ENCODE data around the gene SEMA6B. TPM values are rescaled to one million over a fixed set of nuclear protein-coding genes. Genes with fewer than 3 reads are reported as not detected.

Gene SEMA6B
- total and polyA plus RNA-seq, 10 of the 15 experiments (the other 5 are each of a cell fraction or from before 2014, with no cell fraction given): 0.13 TPM; not detected in 9

GRCh38 chr19:4519172-4519496 lies 40.4 kb downstream of the SEMA6B start (continued):
- no peak for TF ChIP-seq E2F4 (IDR thresholded peaks at IDR 0.05; ENCODE audit: low read depth, low read length)
- no peak for TF ChIP-seq ZBED1 (IDR thresholded peaks at IDR 0.05; ENCODE audit: borderline replicate concordance)
- TF ChIP-seq SPI1 (IDR thresholded peaks at IDR 0.05; ENCODE audit: borderline replicate concordance, insufficient read depth, low read depth, low read length): no peak
- no peak for TF ChIP-seq SREBF1 (IDR thresholded peaks at IDR 0.05; ENCODE audit: low read length)
- TF ChIP-seq NBN (IDR thresholded peaks at IDR 0.05): no peak
- no peak for TF ChIP-seq RB1 (IDR thresholded peaks at IDR 0.05; ENCODE audit: borderline replicate concordance)

GRCh38 chr19:4518345-4519171 lies 40.9 kb downstream of the SEMA6B start, which contains the start of gene PLIN4:
Gene PLIN4 (minus strand): TSS chr19:4518486. CDS start chr19:4518272, 214 bp downstream.
- H4K20me1 ChIP-seq (ENCODE audit: control insufficient read depth, insufficient read depth): no peaks in the 10 kb centered on the region
- POLR2A ChIA-PET: interaction anchor here (0.6 kb wide), 1 partner anchor 259 kb away, joined by 5 read pairs; no protein-coding TSS in a partner anchor
- H3K9me3 ChIP-seq (replicated peaks; ENCODE audit: control insufficient read depth, insufficient read depth, low read length): no peaks in the 10 kb centered on the region
- no peaks in the 10 kb centered on the region for H3K79me2 ChIP-seq (ENCODE audit: control insufficient read depth, insufficient read depth, low read length)
- intact Hi-C loops (cut with micrococcal nuclease; ENCODE audit: unreplicated experiment) (no loop called here), in situ Hi-C loops (cut with MboI) (no loop called here)
- no peak within 1 kb of the TSS for H3K4me2 ChIP-seq (ENCODE audit: control insufficient read depth, insufficient read depth)
- no peak within 1 kb of the TSS for H2AFZ ChIP-seq (ENCODE audit: control insufficient read depth, low read depth, low read length)
- RAD21 ChIA-PET (ENCODE audit: unreplicated experiment): interaction anchor here (0.6 kb wide), 1 partner anchor 277 kb away, joined by 3 read pairs; no protein-coding TSS in a partner anchor
- no peaks in the 10 kb centered on the region for H3K36me3 ChIP-seq (ENCODE audit: control insufficient read depth in 2 of 2, insufficient read depth in 2 of 2, low read length in 1 of 2)
- no peaks in the 10 kb centered on the region for H3K4me1 ChIP-seq (ENCODE audit: control insufficient read depth, insufficient read depth, low read length)
- 56% methylated on average over 34 of the region's 34 CpGs for WGBS (ENCODE audit: insufficient coverage, insufficient replicate concordance, low lambda C conversion rate, missing lambda C conversion rate)
- BruUV-seq (replicated peaks): no TSS peak
- FAIRE-seq: no peak
- CTCF ChIA-PET: no interaction called here
- H3K27ac ChIP-seq (ENCODE audit: control insufficient read depth, insufficient read depth): no peak within 1 kb of the TSS
- no peaks in the 10 kb centered on the region for H3K27me3 ChIP-seq (replicated peaks in 1 of 2; ENCODE audit: control insufficient read depth in 2 of 2, insufficient read depth in 2 of 2, low read length in 1 of 2)
- no peak for ATAC-seq
- SMC1A ChIA-PET (ENCODE audit: uncharacterized antibody, unreplicated experiment): no interaction called here
- no peak for DNase-seq (ENCODE audit: low read depth, low spot score)
- H3K9ac ChIP-seq (ENCODE audit: control insufficient read depth, insufficient read depth, low read length): no peak within 1 kb of the TSS
- no peak within 1 kb of the TSS for H3K4me3 ChIP-seq
- TF ChIP-seq ZSCAN29 (IDR thresholded peaks at IDR 0.05): no peak
- no peak for TF ChIP-seq CEBPZ (IDR thresholded peaks at IDR 0.05; ENCODE audit: low read depth, low read length)
- no peak for TF ChIP-seq ZNF274 (IDR thresholded peaks at IDR 0.05; ENCODE audit: insufficient read depth, insufficient read length)
- TF ChIP-seq MEF2B (IDR thresholded peaks at IDR 0.05; ENCODE audit: partially characterized antibody, poor library complexity, severe bottlenecking): no peak
- TF ChIP-seq NFYB (IDR thresholded peaks at IDR 0.05; ENCODE audit: insufficient read depth, low read depth, low read length): no peak
- TF ChIP-seq SREBF1 (IDR thresholded peaks at IDR 0.05; ENCODE audit: low read length): no peak
- TF ChIP-seq SRF (IDR thresholded peaks at IDR 0.05; ENCODE audit: low read depth in 2 of 2, low read length in 2 of 2): no peak
- TF ChIP-seq TCF7 (IDR thresholded peaks at IDR 0.05; ENCODE audit: borderline replicate concordance): no peak
- no peak for TF ChIP-seq RUNX3 (IDR thresholded peaks at IDR 0.05; ENCODE audit: low read length)
- TF ChIP-seq BCLAF1 (IDR thresholded peaks at IDR 0.05): no peak
- TF ChIP-seq CREM (IDR thresholded peaks at IDR 0.05; ENCODE audit: low read depth): no peak

All from GM12878 (cell line).